ENCODE data around the gene RTCA. TPM values are rescaled to one million over a fixed set of nuclear protein-coding genes. Genes with fewer than 3 reads are reported as not detected.
"Not testable (repeated sequence)": the region's sequence is repeated elsewhere in the genome, so short reads cannot be mapped to it uniquely, and the experiment has no call there.

The RTCA gene
- total RNA-seq, 1 donor from 2014 or later = 51.2 TPM

DNA sequence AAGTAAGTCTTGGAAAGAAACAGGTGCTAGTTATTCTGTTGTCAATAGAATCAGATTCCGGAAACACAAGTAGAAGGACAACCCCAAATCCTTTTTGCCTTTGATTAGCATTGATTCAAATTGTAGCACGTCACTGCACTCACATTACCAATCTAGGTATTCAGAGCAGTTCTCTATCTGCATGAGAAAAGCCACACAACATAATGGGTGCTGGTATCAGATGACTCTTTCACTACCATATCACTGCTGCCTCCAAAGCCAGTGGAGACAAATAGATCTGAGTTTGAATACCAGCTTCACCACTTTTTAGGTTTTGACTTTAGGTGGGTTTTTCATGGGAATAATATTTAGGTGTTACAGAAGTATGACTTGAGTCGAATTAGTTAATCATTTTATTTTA is 38.9 kb downstream of the RTCA start:
- intact Hi-C loops (cut with micrococcal nuclease) = no loop called here

DNA sequence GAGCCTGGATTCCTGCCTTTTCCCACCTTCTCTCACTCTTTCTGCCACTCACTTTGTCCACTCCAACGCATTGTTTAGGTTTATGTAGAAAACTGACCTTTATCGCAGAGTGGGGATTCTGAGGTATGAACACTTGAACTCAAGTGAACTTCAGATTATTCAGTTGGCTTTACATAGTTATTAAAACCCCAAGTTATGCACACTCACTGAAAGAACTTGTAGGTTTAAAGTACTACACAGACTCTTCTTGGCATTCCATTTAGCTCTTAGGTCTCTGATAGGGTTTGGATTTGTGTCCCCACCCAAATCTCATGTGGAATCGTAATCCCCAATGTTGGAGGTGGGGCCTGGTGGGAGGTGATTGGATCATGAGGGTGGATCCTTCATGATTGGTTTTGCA is 39.9 kb downstream of the RTCA start:
- intact Hi-C loops (cut with micrococcal nuclease) = no loop called here

- intact Hi-C loops (cut with micrococcal nuclease) = no loop called here
These were observed 40.8 kb downstream of the RTCA start for GRCh38 chr1:100306735-100307313.

DNA sequence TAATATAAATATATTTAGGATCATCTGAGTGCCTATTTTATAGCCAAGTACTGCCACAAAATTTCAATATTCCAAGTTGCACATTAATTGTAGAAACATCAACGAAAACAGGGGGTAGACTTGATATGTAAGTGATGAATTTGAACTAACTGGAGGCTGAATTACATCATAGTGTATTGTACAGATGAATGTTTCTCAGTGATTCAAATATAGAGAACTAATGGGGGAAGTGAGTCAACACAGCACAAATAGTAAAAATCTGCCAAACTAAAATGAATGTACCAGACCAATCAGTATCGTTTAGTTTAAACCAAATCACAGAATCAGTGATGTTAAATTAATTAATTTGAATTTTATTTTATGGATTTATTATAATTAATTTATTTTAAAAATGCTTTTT is 42.8 kb downstream of the RTCA start:
- intact Hi-C loops (cut with micrococcal nuclease) = no loop called here

- intact Hi-C loops (cut with micrococcal nuclease) = no loop called here
These were observed 43.8 kb downstream of the RTCA start for GRCh38 chr1:100309863-100310262.

- intact Hi-C loops (cut with micrococcal nuclease) = no loop called here
These were observed 47.4 kb downstream of the RTCA start for GRCh38 chr1:100313382-100313781.

- intact Hi-C loops (cut with micrococcal nuclease) = no loop called here
These were observed 50.6 kb downstream of the RTCA start for GRCh38 chr1:100316622-100317021.

GRCh38 chr1:100320311-100321099 is 54.5 kb downstream of the RTCA start:
- intact Hi-C loops (cut with micrococcal nuclease) = no loop called here

GRCh38 chr1:100321100-100321493 is 55.1 kb downstream of the RTCA start:
- intact Hi-C loops (cut with micrococcal nuclease) = no loop called here

DNA sequence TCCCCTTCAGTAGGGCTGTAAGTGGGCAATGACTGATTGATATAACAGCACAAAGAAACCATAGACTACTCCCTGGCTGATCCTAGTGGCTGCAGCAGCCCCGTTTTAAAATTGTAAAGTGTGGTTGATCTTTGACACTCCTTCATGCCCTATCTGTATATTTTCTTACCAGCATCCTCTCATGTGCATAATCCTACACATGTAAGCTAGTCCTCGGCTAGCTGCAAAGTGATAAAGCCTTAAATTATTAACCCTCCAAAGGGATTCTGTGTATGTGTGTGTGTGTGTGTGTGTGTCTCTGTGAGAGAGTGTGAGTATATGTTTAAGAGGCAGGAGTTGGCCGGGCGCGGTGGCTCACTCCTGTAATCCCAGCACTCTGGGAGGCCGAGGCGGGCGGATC is 55.5 kb downstream of the RTCA start:
- intact Hi-C loops (cut with micrococcal nuclease) = no loop called here

DNA sequence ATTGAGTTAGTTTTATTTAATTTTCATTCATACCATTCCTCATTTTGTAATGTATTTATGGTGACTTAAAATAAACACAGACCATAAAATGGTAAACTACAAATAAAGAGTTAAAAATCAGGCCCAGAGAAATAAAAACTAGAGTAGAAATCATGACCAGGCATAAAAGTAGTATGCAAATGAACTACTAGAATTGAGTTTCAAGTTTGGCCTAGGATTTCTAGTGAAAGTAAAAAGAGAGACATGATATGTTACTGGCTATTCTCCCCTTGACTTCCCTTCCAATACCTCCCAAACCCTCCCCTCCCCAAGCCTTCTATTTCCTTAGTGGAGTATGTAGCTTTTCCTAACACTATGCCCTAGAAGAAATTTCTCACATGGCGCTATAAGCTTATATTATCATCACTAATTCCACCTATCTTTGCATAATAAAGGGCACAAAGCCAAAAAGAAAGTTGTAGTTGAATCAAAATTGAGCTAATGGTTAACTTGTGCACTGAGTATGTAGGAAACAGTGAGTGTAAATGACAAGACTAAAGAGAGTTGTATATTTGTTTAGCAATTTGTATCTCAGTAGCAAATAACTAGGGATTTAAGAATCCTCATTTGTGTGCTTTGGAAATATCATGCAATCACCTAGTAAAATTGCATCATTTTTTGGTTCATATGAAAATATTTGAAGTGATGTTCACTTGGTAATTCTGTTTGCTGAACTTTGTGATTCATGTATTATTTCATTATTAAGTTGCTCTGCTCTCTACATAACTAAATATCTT is 56.6 kb downstream of the RTCA start:
- intact Hi-C loops (cut with micrococcal nuclease) = no loop called here

GRCh38 chr1:100323419-100324106 is 57.5 kb downstream of the RTCA start:
- intact Hi-C loops (cut with micrococcal nuclease) = no loop called here

DNA sequence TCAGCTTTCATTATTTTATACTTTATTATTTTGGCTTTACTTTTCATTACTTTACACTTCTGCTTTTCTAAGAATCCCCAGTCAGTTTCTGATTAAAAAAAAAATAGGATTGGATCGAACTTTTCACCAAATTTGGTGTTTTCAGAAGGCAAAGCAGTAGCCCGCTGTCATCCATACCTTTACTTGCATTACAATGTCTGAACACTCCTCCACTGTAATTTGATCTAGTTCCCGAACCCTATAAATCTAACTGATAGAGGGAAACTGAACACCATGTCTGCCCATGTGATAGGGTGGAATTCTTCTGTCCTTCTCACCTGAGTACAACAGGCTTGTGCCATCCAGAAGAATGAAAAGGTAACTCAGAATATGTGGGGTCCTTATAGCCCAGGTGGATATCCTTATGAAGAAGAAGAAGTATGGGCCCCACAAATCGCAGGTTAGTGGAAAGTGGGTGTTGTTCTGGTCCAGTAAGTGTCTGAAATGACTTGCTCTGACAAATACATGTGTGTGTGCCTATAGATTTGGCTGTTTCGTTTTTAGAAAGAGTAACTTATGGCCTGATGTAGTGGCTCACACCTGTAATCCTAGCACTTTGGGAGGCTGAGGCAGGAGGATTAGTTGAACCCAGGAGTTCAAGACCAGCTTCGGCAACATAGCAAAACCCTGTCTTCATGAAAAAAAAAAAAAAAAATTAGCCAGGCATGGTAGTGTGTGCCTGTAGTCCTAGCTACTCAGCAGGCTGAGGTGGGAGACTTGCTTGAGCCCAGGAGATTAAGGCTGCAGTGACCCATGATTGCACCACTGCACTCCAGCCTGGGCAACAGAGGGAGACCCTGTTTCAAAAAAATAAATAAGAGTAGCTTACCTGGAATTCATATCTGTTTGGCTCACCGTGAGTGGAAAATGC is 59.7 kb downstream of the RTCA start:
- intact Hi-C loops (cut with micrococcal nuclease) = no loop called here

DNA sequence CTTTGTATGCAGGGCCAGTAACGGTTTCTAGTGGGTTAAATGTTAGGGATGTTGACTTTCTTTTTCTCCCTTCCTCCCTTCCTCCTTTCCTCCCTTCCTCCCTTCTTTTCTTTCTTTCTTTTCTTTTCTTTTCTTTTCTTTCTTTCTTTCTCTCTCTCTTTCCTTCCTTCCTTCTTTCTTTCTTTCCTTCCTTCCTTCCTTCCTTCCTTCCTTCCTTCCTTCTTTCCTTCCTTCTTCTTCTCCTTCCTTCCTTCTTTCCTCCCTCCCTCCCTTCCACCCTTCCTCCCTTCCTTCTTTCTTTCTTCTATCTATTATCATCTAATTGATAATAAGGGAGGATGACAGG is 60.3 kb downstream of the RTCA start:
- intact Hi-C loops (cut with micrococcal nuclease) = not testable (repeated sequence)

DNA sequence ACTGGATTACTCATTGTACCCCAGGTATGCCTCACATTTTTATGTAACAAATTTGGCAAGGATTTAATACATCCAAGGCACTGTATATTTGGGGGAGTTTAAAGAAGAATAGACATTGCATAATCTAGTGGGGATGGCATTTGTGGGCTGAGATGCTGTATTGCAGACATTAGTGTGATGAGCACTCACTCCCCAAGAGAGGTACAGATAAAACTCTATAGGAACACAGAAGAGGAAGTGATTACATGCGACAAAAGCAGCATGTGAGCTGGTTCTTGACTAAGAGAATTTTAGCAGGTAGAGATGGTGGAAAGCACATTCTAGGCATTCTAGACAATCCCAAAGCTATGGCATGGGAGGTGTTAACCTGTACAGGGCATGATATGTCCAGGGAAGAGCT is 62.1 kb downstream of the RTCA start:
- intact Hi-C loops (cut with micrococcal nuclease) = no loop called here

DNA sequence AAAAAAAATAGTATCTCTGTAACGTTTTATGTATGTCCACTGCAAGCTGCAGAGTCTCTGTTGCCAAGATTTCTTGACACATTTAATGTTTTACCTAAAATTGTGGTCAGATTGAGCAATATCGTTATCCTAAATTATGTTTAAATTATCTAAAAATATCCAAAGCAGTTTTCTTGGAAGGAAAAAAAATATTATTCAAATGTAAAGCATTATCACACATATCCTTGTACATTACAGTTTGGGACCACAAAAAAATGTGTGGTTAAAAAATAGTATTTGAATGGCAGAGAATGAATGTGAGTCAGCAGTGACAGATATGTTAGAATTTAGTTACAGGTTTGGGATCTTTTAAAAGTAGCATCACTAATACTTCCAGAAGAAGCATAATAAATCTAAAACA is 65.1 kb downstream of the RTCA start:
- intact Hi-C loops (cut with micrococcal nuclease) = not testable (repeated sequence)

DNA sequence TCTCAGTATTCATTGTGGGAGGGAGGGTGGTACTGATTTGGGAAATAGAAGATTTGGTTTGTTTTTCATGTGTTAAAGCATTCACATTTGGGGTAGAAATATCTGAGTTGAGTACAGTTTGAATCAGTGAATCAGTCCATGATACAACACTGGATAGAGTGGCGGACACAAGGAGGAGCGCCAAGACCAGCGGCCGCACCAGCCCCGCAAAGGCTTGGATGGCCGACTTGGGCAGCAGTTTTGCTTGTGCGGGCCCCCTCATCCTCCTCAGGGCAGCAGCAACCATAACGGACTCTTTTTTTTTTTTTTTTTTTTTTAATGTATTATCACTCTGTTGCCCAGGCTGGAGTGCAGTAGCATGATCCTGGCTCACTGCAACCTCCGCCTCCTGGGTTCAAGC is 66.3 kb downstream of the RTCA start:
- intact Hi-C loops (cut with micrococcal nuclease) = no loop called here

- intact Hi-C loops (cut with micrococcal nuclease) = no loop called here
These were observed 69.4 kb downstream of the RTCA start for GRCh38 chr1:100335436-100335835.

DNA sequence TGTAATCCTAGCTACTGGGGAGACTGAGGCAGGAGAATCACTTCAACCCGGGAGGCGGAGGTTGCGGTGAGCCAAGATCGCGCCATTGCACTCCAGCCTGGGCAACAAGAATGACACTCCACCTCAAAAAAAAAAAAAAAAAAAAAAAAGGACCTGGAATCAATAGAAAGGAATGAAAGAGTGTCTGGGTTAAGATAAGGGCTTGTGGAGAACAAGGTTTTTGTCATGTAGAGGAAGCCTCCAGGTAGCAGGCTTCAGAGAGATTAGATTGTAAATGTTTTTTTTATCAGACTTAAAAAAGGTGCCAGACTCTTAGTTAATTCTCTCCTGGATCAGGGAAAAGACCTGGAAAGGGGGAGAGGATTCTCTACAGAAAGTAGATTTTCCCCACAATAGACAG is 71.9 kb downstream of the RTCA start:
- intact Hi-C loops (cut with micrococcal nuclease) = not testable (repeated sequence)

DNA sequence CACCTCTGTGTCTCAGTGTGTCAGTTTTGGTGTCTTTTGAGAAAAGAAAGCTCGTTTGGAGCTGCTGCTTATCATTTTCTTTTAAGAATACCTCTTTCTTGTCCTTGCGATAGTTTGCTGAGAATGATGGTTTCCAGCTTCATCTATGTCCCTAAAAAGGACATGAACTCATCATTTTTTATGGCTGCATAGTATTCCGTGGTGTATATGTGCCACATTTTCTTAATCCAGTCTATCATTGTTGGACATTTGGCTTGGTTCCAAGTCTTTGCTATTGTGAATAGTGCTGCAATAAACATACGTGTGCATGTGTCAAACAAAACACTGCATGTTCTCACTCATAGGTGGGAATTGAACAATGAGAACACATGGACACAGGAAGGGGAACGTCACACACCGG is 73.7 kb downstream of the RTCA start:
- intact Hi-C loops (cut with micrococcal nuclease) = not testable (repeated sequence)

- intact Hi-C loops (cut with micrococcal nuclease) = no loop called here
These were observed 74.5 kb downstream of the RTCA start for GRCh38 chr1:100340494-100340893.
